SJSA1 (cell line): ENCODE results near the gene GDPD5. TPM values are rescaled to one million over a fixed set of nuclear protein-coding genes. Genes with fewer than 3 reads are reported as not detected.

Source experiments
- DNase-seq, 2 experiments: peaks; one replicate each; pipeline ENCODE4 v3.0.0-alpha.2; 2015 to 2020; ENCODE audit warnings: low spot score in 2 of 2, low read depth in 1 of 2
- H3K27ac ChIP-seq: fragments of 250-450 bp; sonication (Bioruptor Pico); 2 replicates; pipeline ENCODE4 v1.5.1; 2020; ENCODE audit warnings: mild to moderate bottlenecking, moderate library complexity
- H3K27me3 ChIP-seq: fragments of 250-450 bp; sonication (Bioruptor Pico); replicated peaks from 2 replicates; pipeline ENCODE4 v1.5.1; 2020; ENCODE audit warnings: mild to moderate bottlenecking, moderate library complexity
- H3K36me3 ChIP-seq: fragments of 250-450 bp; sonication (Bioruptor Pico); 2 replicates; pipeline ENCODE4 v1.5.1; 2020; ENCODE audit warnings: mild to moderate bottlenecking
- H3K4me1 ChIP-seq: fragments of 250-450 bp; sonication (Bioruptor Pico); replicated peaks from 2 replicates; pipeline ENCODE4 v1.6.1; 2021; ENCODE audit warnings: mild to moderate bottlenecking
- H3K4me3 ChIP-seq: fragments of 250-450 bp; sonication (Bioruptor Pico); 2 replicates; pipeline ENCODE4 v1.5.1; 2020; ENCODE audit warnings: mild to moderate bottlenecking
- H3K9me3 ChIP-seq: fragments of 250-450 bp; sonication (Bioruptor Pico); replicated peaks from 2 replicates; pipeline ENCODE4 v1.5.1; 2020; ENCODE audit warnings: mild to moderate bottlenecking
- total RNA-seq: library from RNA; depleted of rRNA; stranded (reverse); fragments of >200 nt; shearing (Covaris generic); gene quantifications from 2 replicates; pipeline ENCODE4 v1.2.3, GENCODE V29; 2014

The GDPD5 gene
- total RNA-seq, 1 experiment from 2014 or later: 2.5 TPM

DNA sequence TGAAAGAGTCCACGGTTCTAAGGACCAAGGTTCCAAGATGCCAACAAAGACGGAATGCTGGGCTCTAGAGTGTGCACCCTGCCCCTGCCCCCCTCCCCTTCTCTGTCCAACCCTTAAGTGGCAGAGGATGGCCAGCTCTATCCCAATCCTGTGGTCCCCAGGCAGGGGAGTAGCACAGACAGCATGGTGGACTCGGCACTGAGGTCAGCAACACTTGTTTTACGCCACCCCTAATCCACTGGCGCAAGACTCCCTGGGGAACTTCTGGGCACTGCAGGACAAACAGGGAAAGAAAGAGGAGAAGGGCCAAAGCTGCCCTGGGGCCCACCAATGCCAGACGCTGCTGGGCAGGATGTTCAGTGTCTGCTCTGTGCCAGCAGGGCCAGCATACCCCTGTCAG, 18.9 kb downstream of the GDPD5 start:
- no peak overlapping the region for H3K4me3 ChIP-seq
- no peaks in the 10 kb centered on the region for H3K27me3 ChIP-seq
- no peak overlapping the region for H3K27ac ChIP-seq
- DNase-seq: no peak
- no peaks in the 10 kb centered on the region for H3K4me1 ChIP-seq
- H3K36me3 ChIP-seq: no peaks in the 10 kb centered on the region
- H3K9me3 ChIP-seq: no peaks in the 10 kb centered on the region

DNA sequence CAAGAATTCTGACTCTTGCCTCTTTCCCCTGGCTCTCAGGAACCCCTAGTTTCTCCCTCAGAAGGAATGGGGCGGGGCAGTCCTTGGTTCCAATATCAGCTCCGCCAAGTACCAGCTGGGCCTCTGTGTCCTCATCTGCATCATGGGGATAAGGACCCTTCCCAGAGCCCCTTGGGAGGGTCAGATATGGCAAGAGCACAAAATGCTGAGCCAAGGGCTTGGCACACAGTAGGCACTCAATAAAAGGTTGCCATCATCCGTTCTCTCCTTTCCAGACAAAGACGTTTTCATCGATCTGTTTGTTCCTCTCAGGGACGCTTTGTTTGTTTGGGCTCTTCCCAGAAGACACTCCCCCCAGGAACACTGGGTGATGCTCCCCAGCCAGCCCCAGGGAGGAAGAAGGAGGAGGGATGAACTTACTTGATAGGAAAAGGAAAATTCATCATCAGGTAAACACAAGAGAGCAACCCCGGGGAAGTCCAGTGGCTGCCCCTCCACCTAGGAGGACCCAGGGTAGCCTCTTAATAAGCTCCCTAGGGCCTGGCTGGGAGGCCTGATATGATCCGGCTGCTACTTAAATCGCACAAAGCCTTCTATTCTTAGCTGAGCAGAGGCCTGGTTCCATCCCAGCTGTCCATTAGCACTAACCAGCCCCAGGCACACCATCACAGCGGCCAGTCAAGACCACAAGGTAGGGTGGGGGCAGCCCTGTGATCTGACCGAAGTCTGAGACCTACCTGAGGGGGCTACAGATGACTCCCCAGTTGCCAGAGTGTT, 19.6 kb downstream of the GDPD5 start:
- no peak for DNase-seq
- no peak overlapping the region for H3K27ac ChIP-seq
- H3K9me3 ChIP-seq: no peaks in the 10 kb centered on the region
- no peaks in the 10 kb centered on the region for H3K4me1 ChIP-seq
- H3K27me3 ChIP-seq: no peaks in the 10 kb centered on the region
- H3K36me3 ChIP-seq: no peaks in the 10 kb centered on the region
- no peak overlapping the region for H3K4me3 ChIP-seq

DNA sequence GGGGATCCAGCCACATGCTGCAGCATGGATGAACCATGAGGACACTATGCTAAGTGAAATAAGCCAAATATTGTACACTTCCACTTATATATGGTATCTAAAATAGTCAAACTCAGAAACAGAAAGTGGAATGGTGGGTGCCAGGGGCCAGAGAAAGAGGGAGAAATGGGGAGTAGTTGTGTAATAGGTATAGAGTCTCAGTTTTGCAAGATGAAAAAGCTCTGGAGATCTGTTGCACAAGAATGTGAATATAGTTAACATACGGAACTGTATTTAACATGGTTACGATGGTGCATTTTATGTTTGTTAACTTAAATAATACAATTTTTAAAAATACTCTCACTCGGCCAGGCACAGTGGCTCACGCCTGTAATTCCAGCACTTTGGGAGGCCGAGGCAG, 21.2 kb downstream of the GDPD5 start:
- Histone ChIP-seq H3K27me3 (no peaks in the 10 kb centered on the region), H3K27ac (no peak overlapping the region), H3K9me3 (no peaks in the 10 kb centered on the region), H3K4me3 (no peak overlapping the region), H3K4me1 (peaks cover 6% of the 10 kb centered on the region), H3K36me3 (no peaks in the 10 kb centered on the region)
- DNase-seq: no peak

DNA sequence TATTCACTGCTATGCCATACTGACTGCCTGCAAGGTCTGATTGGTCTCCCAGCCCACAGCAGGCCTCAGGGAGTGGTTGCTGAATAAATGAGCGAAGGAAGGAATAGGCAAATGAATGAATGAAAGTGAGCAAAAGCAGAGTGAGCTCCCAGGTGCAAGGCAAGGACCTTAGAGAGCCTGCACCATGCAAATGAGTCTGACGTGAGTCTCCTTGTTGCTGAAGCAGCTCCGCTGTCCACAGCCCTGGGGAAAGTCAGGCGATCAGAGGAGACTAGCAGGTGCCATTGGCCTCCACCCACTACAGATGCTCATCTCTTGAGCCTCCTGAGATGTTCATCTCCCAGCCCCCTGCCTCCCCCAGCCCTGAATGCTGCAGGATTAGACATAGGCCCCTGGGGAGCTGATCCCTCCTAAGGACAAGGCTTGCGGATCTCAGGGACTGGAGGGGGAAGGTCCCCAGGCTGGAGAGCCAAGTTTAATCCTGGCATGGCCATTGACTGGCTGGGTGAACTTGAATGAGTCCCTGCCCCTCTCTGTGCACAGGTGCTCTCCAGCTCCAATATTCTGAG, 22.1 kb downstream of the GDPD5 start:
- DNase-seq: no peak
- Histone ChIP-seq H3K27ac (no peak overlapping the region), H3K36me3 (no peaks in the 10 kb centered on the region), H3K27me3 (no peaks in the 10 kb centered on the region), H3K9me3 (no peaks in the 10 kb centered on the region), H3K4me3 (no peak overlapping the region), H3K4me1 (peaks cover 15% of the 10 kb centered on the region)

DNA sequence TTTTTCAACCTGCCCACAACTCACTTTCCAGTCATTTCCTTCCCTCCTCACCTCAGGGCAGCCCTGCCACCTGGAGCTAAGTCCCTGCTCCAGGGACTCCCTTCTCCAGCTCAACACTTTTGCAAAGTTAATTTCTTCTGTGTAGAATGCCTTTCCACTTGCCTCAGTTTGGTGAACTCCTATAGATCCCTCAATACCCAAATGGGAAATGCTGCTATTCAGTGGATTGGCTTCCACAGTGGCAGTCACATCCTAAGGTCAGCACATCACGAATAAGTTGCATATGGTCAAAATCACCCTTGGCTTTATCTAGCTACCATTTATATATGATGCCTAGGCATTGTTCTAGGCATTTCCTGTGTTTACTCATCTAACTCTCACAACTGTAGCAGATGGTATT, 23.6 kb downstream of the GDPD5 start:
- H3K27ac ChIP-seq: no peak overlapping the region
- no peak overlapping the region for H3K4me3 ChIP-seq
- DNase-seq: no peak
- no peaks in the 10 kb centered on the region for H3K36me3 ChIP-seq
- peaks cover 17% of the 10 kb centered on the region for H3K4me1 ChIP-seq
- H3K9me3 ChIP-seq: no peaks in the 10 kb centered on the region
- H3K27me3 ChIP-seq: no peaks in the 10 kb centered on the region

DNA sequence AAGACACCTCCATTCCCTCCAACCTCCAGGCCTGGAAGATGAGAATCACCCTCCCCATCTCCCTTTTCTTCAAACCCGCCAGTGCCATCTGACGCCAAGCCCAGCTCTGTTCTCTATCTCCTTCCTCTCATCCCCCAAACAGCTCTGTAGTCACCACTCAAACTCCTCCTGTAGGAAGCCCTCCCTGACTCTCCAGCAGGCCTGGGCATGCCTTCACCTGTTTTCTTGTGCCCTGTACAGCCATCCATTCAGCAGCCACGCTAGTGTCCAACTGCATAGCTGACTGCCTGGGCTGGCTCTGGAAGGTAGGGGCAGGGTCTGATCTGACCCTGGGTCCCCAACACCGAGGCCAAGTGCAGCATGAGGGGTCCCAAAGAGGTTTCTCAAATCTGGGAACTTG, 25.0 kb downstream of the GDPD5 start:
- Histone ChIP-seq H3K9me3 (no peaks in the 10 kb centered on the region), H3K27ac (no peak overlapping the region), H3K4me3 (no peak overlapping the region), H3K4me1 (peaks cover 17% of the 10 kb centered on the region), H3K36me3 (no peaks in the 10 kb centered on the region), H3K27me3 (no peaks in the 10 kb centered on the region)
- DNase-seq: no peak

DNA sequence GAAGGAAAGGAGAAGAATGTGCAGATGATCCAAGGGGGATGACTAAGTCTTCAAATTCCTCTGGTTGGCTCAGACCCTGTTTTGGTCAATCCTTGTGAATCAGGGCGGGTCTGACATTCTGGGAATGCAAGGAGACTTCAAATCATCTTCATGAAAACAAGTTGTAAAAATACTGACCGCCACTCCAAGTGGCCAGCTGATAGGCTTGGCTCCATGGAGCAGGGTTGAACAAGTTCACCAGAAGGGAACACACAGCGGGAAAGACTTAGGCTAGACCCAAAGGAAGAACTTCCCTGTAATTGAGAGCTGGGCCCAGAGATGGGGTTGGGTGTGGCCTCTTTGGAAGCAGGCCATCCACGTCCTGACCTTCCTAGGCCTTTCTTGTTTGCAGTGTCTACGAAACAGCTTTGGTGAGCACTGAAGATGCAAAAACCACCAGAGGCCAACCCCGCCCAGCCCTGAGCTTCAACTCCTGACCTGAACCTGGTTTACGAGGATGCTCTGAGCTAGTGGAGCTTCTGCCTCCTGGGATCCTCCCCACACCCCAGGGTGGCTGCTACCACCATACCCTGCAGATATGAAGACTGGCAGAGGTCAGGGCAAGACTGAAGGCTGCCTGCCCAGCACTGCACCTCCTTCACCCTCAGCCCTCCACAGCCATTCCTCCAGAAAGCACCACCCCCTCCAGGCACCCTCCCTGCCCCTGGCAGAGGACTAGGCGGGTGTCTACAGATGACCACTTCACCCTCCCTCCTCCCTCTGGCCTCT, 26.1 kb downstream of the GDPD5 start:
- Histone ChIP-seq H3K9me3 (no peaks in the 10 kb centered on the region), H3K27me3 (no peaks in the 10 kb centered on the region), H3K4me3 (no peak overlapping the region), H3K4me1 (peaks cover 17% of the 10 kb centered on the region), H3K36me3 (no peaks in the 10 kb centered on the region), H3K27ac (peak overlapping the region; percentile 48)
- peak; percentile 65 to 70 for DNase-seq

DNA sequence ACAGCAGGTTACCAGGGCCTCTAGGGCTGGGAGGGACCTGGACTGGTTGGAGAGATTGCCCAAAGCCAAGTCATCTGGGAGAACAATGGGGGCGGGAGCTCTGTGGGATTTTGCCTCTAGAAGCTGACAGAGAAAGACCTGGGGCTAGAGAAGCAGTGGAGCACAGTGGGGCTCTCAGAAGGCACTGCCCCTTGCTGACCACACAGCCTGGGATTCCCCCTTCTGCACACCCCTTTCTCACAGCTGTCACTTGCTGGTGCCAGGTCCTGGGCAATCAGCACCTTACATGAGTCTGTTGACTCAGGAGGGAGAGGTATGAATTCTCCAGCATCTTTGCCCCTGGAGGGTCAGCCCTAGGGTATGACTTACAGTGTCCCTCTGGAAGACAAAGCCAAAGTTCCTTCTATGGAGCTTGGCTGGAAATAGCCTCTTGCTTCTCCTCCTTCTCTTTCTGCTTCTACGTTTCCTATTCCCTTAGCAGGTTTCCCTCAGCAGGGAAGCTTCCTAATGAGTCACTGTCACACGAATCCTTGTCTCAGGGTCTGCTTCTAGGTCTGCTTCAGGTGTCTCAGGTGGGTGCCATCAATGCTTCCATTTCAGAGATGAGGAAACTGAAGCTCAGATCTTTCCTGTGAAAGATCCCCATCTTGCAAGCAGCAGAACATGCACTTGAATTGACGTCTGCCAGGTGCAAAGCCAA, 27.0 kb downstream of the GDPD5 start:
- DNase-seq: peak in 1 of 2 experiments; percentile 4
- Histone ChIP-seq H3K27ac (no peak overlapping the region), H3K4me3 (no peak overlapping the region), H3K36me3 (no peaks in the 10 kb centered on the region), H3K4me1 (peaks cover 17% of the 10 kb centered on the region), H3K9me3 (no peaks in the 10 kb centered on the region), H3K27me3 (no peaks in the 10 kb centered on the region)

DNA sequence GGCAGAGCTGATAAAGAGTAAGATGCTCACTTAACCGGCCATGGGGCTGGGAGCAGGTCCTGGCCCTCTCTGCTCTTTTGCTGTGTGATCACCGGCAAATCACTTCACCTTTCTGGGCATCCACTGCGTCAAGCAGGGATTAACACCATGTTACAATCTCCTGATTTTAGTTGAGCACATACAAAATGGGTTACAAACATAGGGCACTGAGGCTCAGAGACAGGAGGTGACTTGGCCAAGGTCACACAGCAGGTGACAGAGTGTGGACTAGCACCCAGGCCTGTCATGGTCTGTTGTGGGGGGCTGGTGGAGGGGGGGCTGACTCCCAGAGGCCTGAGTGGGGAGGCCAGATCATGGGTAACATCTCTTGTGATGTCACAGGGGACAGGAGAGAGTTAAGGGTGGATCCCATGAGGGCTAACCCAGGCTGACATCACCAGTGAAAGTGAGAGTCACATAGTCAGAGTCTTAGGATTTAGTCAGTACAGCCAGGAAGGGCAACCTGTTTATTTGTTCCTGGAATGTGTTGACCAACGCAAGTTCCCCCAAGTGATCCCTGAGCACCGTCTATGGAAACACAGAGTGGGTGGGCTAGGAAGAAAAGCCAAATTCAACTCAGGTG, 27.8 kb downstream of the GDPD5 start:
- no peaks in the 10 kb centered on the region for H3K9me3 ChIP-seq
- no peak overlapping the region for H3K4me3 ChIP-seq
- no peaks in the 10 kb centered on the region for H3K27me3 ChIP-seq
- DNase-seq: no peak
- peaks cover 17% of the 10 kb centered on the region for H3K4me1 ChIP-seq
- no peaks in the 10 kb centered on the region for H3K36me3 ChIP-seq
- no peak overlapping the region for H3K27ac ChIP-seq

DNA sequence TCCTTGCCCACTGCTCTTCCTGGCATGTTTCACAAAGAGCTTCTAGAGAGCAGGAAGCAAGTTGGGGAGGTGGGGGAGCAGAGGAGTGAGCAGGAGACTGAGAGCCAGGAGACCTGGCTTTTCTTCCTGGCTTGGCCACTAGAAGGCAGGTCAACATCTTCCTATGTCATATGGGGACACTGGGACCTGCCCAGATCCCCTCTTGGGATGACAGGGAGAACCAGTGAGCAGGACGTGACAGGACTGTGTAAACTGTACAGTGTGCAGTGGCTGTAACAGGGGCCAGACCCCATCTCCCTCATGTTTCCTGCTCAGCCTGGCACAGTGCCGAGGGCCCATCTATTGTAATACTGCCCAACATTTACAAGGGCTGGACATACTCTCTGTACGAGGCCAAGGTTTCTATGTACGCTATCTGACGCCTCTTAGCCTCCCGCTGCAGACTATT, 29.4 kb downstream of the GDPD5 start:
- Histone ChIP-seq H3K36me3 (no peaks in the 10 kb centered on the region), H3K27me3 (no peaks in the 10 kb centered on the region), H3K27ac (no peak overlapping the region), H3K4me3 (no peak overlapping the region), H3K4me1 (peaks cover 17% of the 10 kb centered on the region), H3K9me3 (no peaks in the 10 kb centered on the region)
- DNase-seq: no peak

DNA sequence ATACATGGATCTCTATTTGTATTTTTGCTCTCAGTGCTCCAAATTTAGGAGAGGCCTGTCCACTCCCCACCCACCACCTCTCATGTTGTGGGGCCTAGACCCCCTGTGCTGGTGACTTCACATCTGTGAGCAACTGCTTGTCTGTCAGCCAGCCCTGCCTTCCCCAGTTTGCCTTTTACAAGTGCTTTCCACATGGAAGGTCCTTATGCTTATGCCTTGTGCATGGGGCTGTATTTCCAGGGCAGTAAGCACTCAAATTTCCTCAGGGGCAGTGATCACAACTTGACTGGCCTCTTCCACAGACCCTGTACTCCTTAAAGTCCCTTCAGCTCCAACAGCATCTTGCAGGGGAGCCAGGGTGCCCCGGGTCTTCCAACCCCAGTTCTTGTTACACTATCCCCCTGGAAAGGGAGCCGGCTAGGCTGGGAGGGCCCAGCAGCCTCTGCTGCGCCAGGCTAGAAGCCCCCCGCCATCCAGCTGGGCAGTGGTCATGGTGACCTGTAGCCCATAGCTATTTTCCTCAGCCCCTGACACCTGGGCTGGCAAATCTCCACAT, 29.9 kb downstream of the GDPD5 start:
- Histone ChIP-seq H3K4me3 (no peak overlapping the region), H3K36me3 (no peaks in the 10 kb centered on the region)
- no peak for DNase-seq

DNA sequence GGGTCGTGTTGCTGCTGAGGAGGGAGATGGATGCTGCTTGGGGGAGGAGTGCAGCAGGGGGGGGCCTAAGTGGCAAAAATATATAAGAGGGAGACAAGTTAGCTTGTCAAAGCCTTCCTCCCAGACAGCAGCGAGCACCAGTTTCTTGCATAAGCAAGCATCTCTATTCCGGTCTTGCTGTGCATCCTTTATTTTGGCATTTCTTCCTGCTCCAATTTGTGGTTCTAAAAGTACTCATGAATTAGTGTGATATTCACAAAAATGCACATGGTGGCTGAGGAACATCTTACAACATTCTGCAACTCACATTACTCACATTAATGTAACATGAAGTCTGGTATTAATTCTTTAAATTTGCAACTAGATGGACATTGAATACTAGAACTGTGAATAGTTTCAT, 32.1 kb downstream of the GDPD5 start:
- DNase-seq: no peak
- no peak overlapping the region for H3K4me3 ChIP-seq
- peaks cover 17% of the 10 kb centered on the region for H3K4me1 ChIP-seq
- no peaks in the 10 kb centered on the region for H3K9me3 ChIP-seq
- H3K27me3 ChIP-seq: no peaks in the 10 kb centered on the region
- no peaks in the 10 kb centered on the region for H3K36me3 ChIP-seq
- H3K27ac ChIP-seq: no peak overlapping the region

More for the DNA sequence above, 29.9 kb downstream of the GDPD5 start:
- no peak overlapping the region for H3K27ac ChIP-seq
- peaks cover 21% of the 10 kb centered on the region for H3K4me1 ChIP-seq
- H3K9me3 ChIP-seq: no peaks in the 10 kb centered on the region
- no peaks in the 10 kb centered on the region for H3K27me3 ChIP-seq

DNA sequence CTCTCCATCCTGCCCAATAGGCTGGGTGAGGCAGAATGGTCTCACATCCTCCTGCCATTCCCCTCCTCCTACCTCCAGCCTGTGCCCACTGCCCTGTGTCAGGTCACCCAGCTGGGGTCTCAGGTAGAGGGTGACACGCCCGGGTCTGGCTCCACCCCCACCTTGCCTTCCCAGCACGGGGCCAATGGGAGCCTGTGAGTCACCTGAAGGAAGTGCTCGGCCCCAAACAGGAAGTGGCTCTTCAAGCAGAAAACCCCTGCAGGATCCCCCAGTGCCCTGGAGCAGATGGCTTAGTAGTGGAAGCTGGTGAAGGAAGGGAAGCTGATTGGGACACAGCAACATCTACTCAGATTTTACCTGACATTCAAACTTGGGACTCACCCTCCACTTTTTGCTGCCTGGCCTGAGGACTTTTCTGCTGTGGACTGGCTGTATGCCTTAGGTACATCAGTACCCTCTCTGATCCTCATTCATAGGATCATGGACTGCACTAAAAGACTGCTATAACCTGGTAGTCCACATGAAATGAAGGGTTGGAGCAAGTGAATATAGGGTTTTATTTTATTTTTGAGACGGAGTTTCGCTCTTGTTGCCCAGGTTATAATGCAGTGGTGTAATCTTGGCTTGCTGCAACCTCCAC, 33.4 kb downstream of the GDPD5 start:
- no peak overlapping the region for H3K4me3 ChIP-seq
- no peaks in the 10 kb centered on the region for H3K9me3 ChIP-seq
- peaks cover 15% of the 10 kb centered on the region for H3K4me1 ChIP-seq
- no peak overlapping the region for H3K27ac ChIP-seq
- DNase-seq: no peak
- no peaks in the 10 kb centered on the region for H3K36me3 ChIP-seq
- H3K27me3 ChIP-seq: no peaks in the 10 kb centered on the region
